WTC11 (cell line): ENCODE measurements around the gene ZBTB20.

Experiments
- CREM ChIP-seq: sonication (generic); formaldehyde crosslinking; IDR thresholded peaks from 2 replicates; pipeline ENCODE4 v1.8.1; 2022; ENCODE audit warnings: mild to moderate bottlenecking, missing genetic modification reagents, moderate library complexity
- JAZF1 ChIP-seq: fragments of 250-450 bp; sonication (Bioruptor Pico); IDR thresholded peaks from 2 replicates; pipeline ENCODE4 v1.9.0; 2021; ENCODE audit warnings: moderate library complexity, mild to moderate bottlenecking, inconsistent platforms
- SMAD3 ChIP-seq: sonication (generic); formaldehyde crosslinking; IDR thresholded peaks from 2 replicates; pipeline ENCODE4 v1.8.0; 2022; ENCODE audit warnings: missing genetic modification reagents, mild to moderate bottlenecking, borderline replicate concordance
- ZNF232 ChIP-seq: sonication (generic); formaldehyde crosslinking; IDR thresholded peaks from 2 replicates; pipeline ENCODE4 v1.8.0; 2022; ENCODE audit warnings: mild to moderate bottlenecking, missing genetic modification reagents
- ZNF263 ChIP-seq: sonication (generic); formaldehyde crosslinking; IDR thresholded peaks from 2 replicates; pipeline ENCODE4 v1.8.1; 2022; ENCODE audit warnings: low read depth, mild to moderate bottlenecking, moderate library complexity, missing genetic modification reagents
- ZNF671 ChIP-seq: fragments of 250-450 bp; sonication (Bioruptor Pico); IDR thresholded peaks from 2 replicates; pipeline ENCODE4 v1.8.0; 2021; ENCODE audit warnings: mild to moderate bottlenecking
- TF ChIP-seq, protein P1 (sequence below): sonication (generic); formaldehyde crosslinking; IDR thresholded peaks from 2 replicates; pipeline ENCODE4 v1.8.0; 2022; ENCODE audit warnings: missing genetic modification reagents
- TF ChIP-seq, protein P2 (sequence below): fragments of 200-600 bp; IDR thresholded peaks from 2 replicates; pipeline ENCODE4 v1.8.0; 2022; ENCODE audit warnings: antibody characterized with exemption
- TF ChIP-seq, protein P3 (sequence below): fragments of 250-450 bp; sonication (Bioruptor Pico); conservative IDR thresholded peaks from 2 replicates; pipeline ENCODE4 v1.9.0; 2021; ENCODE audit warnings: mild to moderate bottlenecking
- TF ChIP-seq, protein P4 (sequence below): sonication (generic); formaldehyde crosslinking; IDR thresholded peaks from 2 replicates; pipeline ENCODE4 v1.8.0; 2023; ENCODE audit warnings: missing genetic modification reagents
- TF ChIP-seq, protein P5 (sequence below): sonication (generic); formaldehyde crosslinking; IDR thresholded peaks from 2 replicates; pipeline ENCODE4 v1.8.0; 2023; ENCODE audit warnings: mild to moderate bottlenecking, missing genetic modification reagents

DNA sequence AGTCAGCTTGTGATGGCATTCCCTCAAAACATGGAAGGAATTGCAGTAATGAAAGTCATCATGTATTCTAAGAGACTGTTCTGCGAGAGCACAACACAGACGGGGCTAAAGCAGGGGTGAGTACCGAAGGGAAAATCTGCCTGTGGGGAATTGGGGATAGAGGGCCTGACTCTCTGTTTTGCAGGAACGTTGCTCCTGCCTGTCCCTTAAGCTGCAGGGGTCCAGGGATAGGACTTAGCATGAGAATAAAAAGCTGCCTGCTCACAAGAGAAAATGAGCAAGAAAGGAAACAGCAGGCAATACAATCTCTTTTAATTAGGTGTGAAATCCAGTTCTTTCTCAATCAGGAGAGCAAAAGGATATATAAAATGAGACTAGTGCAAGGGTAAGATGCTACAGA is 791.0 kb downstream of the ZBTB20 start:
- TF ChIP-seq, protein P1, sequence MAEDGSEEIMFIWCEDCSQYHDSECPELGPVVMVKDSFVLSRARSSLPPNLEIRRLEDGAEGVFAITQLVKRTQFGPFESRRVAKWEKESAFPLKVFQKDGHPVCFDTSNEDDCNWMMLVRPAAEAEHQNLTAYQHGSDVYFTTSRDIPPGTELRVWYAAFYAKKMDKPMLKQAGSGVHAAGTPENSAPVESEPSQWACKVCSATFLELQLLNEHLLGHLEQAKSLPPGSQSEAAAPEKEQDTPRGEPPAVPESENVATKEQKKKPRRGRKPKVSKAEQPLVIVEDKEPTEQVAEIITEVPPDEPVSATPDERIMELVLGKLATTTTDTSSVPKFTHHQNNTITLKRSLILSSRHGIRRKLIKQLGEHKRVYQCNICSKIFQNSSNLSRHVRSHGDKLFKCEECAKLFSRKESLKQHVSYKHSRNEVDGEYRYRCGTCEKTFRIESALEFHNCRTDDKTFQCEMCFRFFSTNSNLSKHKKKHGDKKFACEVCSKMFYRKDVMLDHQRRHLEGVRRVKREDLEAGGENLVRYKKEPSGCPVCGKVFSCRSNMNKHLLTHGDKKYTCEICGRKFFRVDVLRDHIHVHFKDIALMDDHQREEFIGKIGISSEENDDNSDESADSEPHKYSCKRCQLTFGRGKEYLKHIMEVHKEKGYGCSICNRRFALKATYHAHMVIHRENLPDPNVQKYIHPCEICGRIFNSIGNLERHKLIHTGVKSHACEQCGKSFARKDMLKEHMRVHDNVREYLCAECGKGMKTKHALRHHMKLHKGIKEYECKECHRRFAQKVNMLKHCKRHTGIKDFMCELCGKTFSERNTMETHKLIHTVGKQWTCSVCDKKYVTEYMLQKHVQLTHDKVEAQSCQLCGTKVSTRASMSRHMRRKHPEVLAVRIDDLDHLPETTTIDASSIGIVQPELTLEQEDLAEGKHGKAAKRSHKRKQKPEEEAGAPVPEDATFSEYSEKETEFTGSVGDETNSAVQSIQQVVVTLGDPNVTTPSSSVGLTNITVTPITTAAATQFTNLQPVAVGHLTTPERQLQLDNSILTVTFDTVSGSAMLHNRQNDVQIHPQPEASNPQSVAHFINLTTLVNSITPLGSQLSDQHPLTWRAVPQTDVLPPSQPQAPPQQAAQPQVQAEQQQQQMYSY (CRISPR knock-in tag) = no peak
- TF ChIP-seq CREM (CRISPR knock-in tag) (no peak), ZNF263 (CRISPR knock-in tag) (no peak), ZNF671 (no peak), JAZF1 (CRISPR knock-in tag) (no peak), SMAD3 (CRISPR knock-in tag) (no peak), ZNF232 (CRISPR knock-in tag) (no peak)
- TF ChIP-seq, protein P2, sequence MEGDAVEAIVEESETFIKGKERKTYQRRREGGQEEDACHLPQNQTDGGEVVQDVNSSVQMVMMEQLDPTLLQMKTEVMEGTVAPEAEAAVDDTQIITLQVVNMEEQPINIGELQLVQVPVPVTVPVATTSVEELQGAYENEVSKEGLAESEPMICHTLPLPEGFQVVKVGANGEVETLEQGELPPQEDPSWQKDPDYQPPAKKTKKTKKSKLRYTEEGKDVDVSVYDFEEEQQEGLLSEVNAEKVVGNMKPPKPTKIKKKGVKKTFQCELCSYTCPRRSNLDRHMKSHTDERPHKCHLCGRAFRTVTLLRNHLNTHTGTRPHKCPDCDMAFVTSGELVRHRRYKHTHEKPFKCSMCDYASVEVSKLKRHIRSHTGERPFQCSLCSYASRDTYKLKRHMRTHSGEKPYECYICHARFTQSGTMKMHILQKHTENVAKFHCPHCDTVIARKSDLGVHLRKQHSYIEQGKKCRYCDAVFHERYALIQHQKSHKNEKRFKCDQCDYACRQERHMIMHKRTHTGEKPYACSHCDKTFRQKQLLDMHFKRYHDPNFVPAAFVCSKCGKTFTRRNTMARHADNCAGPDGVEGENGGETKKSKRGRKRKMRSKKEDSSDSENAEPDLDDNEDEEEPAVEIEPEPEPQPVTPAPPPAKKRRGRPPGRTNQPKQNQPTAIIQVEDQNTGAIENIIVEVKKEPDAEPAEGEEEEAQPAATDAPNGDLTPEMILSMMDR = no peak
- TF ChIP-seq, protein P3, sequence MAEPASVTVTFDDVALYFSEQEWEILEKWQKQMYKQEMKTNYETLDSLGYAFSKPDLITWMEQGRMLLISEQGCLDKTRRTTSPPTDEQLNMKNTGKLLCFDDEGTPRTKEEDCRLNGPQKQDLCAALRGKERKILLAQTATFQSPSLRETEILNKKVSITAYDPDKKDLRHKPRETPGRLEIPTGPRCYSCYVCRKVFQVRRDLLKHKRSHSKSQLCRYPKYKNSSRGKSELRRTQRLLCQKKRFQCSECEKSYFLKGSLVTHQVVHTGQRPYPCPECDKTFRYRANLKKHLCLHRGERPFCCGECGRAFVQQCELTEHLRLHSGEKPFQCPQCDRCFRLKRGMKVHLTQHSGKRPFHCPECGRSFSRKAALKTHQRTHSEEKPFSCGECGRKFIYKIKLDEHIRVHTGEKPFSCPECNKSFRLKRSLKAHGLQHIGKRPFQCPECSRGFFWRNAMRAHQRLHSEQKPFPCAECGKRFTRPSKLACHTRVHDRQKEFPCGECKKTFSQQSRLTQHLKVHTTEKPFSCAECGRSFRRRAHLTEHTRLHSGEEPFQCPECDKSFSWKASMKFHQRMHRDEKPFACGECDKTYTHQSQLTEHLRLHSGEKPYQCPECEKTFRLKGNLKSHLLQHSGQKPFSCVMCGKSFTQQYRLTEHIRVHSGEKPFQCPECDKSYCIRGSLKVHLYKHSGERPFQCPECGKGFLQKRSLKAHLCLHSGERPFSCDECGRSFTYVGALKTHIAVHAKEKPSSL (CRISPR knock-in tag) = no peak
- TF ChIP-seq, protein P4, sequence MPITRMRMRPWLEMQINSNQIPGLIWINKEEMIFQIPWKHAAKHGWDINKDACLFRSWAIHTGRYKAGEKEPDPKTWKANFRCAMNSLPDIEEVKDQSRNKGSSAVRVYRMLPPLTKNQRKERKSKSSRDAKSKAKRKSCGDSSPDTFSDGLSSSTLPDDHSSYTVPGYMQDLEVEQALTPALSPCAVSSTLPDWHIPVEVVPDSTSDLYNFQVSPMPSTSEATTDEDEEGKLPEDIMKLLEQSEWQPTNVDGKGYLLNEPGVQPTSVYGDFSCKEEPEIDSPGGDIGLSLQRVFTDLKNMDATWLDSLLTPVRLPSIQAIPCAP (CRISPR knock-in tag) = no peak
- TF ChIP-seq, protein P5, sequence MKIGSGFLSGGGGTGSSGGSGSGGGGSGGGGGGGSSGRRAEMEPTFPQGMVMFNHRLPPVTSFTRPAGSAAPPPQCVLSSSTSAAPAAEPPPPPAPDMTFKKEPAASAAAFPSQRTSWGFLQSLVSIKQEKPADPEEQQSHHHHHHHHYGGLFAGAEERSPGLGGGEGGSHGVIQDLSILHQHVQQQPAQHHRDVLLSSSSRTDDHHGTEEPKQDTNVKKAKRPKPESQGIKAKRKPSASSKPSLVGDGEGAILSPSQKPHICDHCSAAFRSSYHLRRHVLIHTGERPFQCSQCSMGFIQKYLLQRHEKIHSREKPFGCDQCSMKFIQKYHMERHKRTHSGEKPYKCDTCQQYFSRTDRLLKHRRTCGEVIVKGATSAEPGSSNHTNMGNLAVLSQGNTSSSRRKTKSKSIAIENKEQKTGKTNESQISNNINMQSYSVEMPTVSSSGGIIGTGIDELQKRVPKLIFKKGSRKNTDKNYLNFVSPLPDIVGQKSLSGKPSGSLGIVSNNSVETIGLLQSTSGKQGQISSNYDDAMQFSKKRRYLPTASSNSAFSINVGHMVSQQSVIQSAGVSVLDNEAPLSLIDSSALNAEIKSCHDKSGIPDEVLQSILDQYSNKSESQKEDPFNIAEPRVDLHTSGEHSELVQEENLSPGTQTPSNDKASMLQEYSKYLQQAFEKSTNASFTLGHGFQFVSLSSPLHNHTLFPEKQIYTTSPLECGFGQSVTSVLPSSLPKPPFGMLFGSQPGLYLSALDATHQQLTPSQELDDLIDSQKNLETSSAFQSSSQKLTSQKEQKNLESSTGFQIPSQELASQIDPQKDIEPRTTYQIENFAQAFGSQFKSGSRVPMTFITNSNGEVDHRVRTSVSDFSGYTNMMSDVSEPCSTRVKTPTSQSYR (CRISPR knock-in tag) = no peak
